ENCODE measurements around the gene ITM2C.

ITM2C gene

DNA sequence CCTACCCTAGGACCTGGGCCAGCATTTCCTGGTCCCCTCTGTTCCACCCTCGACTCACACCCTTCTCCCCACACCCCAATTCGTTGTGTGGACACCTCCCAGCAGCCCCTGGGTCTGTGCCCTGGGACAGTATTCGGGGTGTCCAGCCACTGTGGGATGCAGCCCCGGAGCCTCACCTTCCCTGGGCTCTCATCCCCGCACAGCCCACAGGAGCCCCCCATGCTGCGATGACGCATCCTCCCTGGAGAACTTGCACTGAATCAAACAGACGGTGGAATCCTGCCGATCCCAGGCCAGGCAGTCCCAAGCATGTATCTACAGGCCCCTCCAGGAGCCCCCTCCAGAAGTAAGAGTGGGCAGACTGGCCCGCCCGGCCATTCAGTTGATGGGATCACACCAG is 9.7 kb downstream of the ITM2C start:
- DNase-seq: no peak

- DNase-seq: no peak
These were observed 10.1 kb downstream of the ITM2C start for GRCh38 chr2:230874876-230875275.

DNA sequence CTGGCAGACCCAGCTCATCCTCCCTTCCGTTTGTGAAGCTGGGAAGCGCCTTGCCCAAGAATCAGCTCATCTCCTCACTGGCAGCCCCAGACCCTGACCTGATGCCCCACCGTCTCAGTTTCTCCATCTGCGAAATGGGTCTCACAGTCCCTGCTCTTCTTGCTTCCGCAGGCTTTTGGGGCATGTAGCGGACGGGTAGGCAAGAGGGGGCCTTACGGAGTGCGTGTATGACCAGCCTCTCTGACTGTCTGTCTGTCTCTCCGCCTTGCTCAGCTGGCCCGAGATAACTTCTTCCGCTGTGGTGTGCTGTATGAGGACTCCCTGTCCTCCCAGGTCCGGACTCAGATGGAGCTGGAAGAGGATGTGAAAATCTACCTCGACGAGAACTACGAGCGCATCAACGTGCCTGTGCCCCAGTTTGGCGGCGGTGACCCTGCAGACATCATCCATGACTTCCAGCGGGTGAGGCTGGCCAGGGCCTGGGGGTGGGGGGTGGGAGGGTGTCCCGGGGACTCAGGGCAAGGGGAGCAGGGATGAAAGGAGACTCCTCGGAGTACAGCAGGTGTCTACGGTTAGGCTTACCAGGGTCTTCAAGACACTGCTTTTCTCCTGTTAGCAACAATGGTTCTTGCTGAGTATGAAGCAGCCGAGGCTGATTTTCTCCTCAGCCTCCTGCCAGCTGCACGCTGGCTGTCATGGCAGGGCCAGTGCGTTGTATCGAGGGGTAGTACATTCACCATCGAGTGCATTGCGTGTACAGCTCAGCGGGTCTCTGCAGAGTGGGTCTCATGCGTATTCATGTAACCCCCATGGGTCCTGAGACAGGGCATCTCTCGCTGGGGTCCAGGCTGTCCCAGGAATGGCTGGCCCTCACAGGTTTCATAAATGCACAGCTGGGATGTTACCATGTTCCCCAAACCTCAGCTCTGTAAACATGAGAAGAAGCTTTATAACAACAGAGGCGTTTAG is 10.9 kb downstream of the ITM2C start:
- DNase-seq: no peak

- no peak for DNase-seq
These were observed 12.5 kb downstream of the ITM2C start for GRCh38 chr2:230877116-230877758.

- no peak for DNase-seq
These were observed 13.2 kb downstream of the ITM2C start for GRCh38 chr2:230877759-230878598.

DNA sequence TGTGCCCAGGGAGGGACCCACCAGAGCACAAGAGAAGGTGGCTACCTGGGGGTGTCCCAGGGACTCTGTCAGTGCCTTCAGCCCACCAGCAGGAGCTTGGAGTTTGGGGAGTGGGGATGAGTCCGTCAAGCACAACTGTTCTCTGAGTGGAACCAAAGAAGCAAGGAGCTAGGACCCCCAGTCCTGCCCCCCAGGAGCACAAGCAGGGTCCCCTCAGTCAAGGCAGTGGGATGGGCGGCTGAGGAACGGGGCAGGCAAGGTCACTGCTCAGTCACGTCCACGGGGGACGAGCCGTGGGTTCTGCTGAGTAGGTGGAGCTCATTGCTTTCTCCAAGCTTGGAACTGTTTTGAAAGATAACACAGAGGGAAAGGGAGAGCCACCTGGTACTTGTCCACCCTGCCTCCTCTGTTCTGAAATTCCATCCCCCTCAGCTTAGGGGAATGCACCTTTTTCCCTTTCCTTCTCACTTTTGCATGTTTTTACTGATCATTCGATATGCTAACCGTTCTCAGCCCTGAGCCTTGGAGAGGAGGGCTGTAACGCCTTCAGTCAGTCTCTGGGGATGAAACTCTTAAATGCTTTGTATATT is 14.0 kb downstream of the ITM2C start:
- DNase-seq: no peak

DNA sequence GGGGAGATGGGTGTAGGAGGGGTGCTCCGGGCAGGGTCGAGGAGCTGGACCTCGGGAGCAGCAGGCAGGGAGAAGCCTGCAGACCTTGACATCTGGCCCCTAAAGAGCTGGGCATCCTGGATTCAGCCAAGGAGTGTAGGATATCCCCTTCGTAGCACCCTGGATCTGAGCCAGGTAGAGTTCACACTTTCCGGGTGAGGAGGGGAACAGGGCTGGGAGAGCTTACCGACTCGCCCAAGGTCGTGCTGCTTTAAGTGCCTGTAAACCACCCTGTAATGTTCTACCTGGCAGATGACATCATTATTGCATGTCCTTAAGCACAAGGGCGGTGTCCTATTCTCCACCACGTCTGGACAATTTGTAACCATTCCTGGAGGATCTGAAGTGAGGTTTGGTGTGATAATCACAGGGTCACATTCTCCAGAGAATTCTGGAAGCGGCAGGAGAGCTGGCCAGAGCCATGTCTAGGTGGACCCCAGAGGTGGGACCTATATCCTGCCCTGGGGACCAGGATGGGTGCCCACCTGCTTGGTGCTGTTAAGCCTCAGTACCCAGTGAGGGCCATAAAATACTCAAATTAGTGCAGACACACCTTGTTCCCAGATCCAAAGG is 14.6 kb downstream of the ITM2C start:
- no peak for DNase-seq

GRCh38 chr2:230879891-230880290 is 15.1 kb downstream of the ITM2C start:
- DNase-seq: no peak

DNA sequence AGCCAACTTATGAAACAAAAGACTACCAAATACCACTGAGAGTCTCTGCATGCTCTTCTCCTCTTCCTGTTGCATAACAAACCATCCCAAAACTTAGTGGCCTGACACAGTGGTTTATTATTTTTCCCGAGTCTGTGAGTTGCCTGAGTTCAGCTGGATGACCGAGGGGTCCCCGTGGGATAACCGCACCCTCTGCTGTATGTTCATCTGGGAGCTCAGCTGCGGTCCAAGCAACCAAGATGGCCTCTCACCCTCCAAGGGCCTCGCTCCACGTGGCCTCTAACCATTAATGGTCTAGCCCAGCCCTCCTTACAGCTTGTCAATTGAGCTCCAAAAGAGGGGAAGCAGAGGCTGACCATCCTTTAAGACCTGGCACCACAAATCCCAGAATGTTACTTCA is 17.1 kb downstream of the ITM2C start:
- no peak for DNase-seq

- DNase-seq: peak; percentile 81
These were observed 20.9 kb downstream of the ITM2C start for GRCh38 chr2:230885463-230886130.

DNA sequence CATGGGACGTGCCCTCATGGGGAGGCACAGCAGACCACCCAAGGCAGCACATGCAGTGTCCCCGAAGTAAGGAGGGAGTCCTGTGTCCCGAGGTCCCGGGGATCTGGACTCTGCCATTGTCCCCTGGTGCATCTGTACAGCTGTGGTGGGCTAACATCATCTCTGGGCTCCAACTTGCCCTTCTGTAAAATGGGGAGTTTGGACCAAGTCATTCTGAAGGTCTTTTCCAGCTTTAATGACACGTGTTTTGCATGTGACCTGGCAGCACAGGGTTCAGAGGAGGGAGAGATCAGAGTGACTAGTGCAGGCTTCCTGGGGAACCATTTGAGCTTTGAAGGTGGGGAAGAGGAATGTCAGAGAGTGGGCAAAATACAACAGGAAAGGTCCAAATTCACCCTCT is 21.5 kb downstream of the ITM2C start:
- DNase-seq: no peak

DNA sequence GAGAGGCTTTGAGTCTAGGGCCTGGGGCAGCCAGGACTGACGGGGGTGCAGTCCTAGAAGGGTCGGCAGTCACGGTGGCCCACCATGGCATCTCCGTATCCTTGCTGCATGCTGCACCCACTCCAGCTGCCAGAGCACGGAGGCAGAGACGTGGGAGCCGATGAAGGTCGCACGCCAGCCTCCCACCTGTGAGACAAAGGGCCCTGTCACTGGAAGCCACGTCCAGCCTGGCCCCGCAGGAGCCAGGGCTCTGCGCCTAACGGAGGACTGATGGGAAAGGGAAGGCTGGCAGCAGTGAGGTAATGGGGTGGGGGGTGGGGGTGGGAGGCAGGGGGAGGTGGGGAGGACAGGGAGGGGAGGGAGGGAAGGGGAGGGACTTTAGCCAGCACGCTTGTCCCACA is 21.9 kb downstream of the ITM2C start:
- DNase-seq: no peak

GRCh38 chr2:230887342-230887741 is 22.6 kb downstream of the ITM2C start:
- DNase-seq: no peak

- DNase-seq: no peak
These were observed 24.2 kb downstream of the ITM2C start for GRCh38 chr2:230888824-230889400.

- no peak for DNase-seq
These were observed 25.3 kb downstream of the ITM2C start for GRCh38 chr2:230889911-230890601.

- no peak for DNase-seq
These were observed 25.9 kb downstream of the ITM2C start for GRCh38 chr2:230890646-230891045.

DNA sequence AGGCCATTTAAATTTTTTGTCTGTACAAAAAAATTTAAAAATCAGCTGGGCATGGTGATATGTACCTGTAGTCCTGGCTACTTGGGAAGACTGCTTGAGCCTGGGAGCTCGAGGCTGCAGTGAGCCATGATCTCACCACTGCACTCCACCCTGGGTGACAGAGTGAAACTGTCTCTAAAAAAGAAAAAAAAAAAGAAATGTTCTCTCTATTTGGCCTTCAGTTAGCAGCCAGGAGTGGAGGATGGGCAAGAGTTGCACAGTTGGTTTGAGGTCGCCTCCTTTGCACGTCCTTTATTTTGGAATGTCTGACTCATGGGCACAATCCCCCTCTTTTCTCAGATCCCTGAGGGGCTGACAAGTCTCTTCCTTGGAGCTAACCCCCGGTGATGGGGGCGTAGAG is 26.3 kb downstream of the ITM2C start:
- no peak for DNase-seq

DNA sequence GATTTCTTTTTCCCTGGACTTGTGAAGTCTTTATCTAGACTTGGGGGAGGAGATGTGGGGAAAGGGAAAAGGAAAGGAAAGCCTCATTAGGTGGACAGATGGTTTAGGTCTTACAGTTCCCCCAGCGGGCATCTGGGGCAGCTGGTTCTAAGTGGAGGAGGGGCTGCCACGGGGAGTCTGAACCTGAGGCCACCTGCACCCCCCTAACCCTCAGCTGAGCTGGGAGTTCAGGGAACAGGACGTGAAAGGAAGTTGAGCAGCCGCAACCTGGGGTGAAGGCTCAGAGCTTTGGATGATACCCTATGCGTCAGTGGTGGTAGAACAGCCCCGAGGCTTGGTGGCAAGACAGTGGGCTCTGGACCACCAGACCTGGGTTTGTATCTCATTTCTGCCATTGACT is 26.8 kb downstream of the ITM2C start:
- no peak for DNase-seq

DNA sequence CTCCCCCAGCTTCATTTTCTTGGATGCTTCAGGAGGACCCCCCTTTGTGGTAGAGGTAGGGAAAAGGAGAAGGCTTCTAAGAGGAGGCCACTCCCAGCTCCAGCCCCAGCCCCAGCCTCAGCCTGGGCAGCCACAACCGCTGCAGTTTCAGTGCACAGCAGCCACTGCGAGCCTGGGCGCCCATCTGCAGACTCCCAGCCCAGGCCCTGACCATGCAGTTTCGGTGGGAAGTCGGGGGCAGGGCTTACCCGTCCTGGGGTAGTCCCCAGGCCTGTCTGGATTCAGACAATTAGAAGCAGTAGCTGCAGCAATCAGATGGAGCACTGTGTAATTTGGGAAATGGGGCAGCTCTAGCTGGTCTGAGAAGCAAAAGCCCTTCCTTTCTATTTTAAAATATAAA is 28.6 kb downstream of the ITM2C start:
- no peak for DNase-seq

- DNase-seq: no peak
These were observed 29.4 kb downstream of the ITM2C start for GRCh38 chr2:230893841-230894781.
